GM19438 (cell line): ENCODE measurements around the gene RALGPS2.

Experiments used
- ATAC-seq: cut with Tn5 transposase; IDR thresholded peaks from one replicate; pipeline ENCODE4 v1.9.1; 2021; ENCODE audit warnings: low read depth; ENCODE audit not compliant: unreplicated experiment

Gene RALGPS2

GRCh38 chr1:178910023-178910422, 185.0 kb downstream of the RALGPS2 start:
- no peak for ATAC-seq

DNA sequence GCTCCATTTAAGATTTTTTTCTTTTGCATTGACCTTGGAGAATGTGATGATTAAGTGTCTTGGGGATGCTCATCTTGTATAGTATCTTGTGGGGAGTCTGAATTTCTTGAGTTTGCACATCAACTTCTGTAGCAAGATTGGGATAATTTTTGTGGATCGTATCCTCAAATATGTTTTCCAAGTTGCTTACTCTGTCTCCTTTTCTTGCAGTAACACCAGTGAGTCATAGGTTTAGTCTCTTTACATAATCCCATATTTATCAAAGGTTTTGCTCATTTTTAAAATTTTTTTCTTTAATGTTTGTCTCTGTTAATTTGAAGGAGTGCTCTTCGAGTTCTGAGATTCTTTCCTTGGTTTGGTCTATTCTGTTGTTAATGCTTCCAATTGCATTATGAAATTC, 187.6 kb downstream of the RALGPS2 start:
- no peak for ATAC-seq

DNA sequence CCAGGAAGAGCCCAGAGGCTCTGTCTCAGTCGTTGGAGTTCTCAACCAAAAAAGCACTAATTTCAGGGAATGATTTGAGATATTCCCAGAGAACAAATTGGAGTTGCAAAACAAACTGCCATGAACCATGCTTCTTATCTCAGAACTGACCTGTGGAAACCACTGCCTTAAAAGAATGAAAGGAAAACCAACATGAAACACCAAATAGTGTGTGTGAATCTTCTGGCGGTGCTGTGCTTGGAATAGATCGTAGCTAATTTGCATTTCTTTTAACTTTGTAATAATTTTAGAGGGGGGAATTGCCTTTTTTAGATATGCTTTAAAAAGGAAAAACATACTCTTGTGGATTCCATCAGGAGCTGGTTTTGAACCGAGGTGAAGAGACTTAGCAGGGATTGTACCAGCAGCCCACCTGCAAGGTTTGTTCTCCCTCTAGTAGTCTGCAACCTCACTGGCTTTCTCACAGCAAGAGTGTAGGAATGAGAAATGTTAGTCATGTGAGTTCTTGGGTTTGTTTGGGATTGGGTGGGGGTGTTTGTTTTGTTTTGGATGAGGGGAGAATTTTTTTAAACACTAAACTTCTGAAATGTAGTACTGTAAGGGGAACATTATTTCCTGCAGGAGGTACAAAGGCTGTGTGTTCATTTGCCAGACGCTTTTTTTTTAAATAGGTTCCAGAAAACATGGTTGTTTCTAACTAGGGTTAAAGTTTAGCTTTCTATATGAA, 191.6 kb downstream of the RALGPS2 start:
- ATAC-seq: no peak

GRCh38 chr1:178918308-178918707, 193.3 kb downstream of the RALGPS2 start:
- no peak for ATAC-seq

GRCh38 chr1:178918955-178919354, 193.9 kb downstream of the RALGPS2 start:
- ATAC-seq: no peak

- ATAC-seq: no peak
Observed at GRCh38 chr1:178919581-178919980, 194.5 kb downstream of the RALGPS2 start.

DNA sequence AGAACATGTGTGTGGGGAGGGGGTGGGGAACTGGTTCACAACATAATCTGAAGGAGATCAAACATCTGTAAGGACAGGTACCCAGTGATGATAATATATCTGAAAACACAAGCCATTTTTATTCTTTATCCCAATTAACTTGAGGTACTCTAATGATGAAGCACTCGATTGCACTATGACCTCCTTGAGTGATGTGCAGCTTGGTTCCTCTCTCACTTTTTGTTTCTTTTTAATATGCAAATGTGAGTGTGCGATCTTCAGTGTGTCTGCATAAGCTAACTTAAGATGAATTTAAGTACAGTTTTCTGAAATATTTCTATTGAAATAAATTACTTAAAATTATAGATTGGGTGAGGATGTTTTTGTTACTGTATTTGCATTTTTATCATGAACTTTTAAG, 196.5 kb downstream of the RALGPS2 start:
- no peak for ATAC-seq

DNA sequence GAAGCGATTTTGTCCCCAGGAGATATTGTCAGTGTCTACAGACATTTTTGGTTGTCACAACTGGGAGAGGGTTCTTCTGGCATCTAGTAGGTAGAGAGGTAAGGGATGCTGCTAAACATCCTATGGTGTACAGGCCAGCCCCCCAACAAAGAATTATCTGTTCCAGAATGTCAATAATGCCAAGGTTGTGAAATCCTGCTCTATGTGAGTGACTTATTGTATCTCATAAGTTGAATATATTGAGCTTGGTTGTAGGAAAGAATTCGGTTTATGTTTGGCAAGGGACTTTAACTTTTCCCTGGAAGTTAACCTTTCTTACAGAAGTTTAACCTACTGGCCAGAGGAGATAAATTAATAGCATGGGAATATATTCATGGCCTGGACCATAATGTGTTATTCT, 198.5 kb downstream of the RALGPS2 start:
- no peak for ATAC-seq

DNA sequence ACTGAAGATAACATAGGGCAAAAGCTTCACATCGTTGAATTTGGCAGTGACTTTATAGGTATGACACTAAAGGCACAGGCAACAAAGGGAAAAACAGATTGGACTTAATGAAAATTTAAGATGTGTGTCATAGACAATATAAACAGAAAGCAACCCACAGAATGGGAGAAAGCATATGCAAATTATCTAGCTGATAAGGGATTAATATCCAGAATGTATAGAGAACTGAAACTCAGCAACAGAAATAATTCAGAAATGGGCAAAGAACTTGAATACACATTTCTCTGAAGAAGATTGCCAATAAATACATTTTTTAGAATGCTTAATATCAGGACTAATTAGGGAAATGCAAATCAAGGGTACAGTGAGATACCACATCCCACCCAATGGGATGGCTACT, 201.0 kb downstream of the RALGPS2 start:
- ATAC-seq: no peak

DNA sequence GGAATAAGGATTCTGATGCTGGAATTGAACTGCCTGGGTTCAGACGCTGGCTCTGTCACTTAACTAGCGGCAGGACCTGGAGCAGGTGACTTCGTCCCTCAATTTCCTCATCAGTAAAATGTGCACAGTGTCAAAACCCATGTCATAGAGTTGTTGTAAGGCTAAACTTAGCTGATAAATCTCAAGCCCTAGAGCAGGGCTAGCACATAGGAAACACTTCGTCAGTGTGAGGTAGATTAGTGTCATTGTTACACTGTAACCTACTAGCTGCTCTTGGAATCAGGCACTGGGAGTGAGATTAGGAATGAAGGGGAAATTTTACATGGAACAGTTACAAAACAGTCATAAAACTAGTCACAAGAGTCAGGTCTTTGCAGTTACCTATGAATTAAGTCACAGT, 202.0 kb downstream of the RALGPS2 start:
- no peak for ATAC-seq

DNA sequence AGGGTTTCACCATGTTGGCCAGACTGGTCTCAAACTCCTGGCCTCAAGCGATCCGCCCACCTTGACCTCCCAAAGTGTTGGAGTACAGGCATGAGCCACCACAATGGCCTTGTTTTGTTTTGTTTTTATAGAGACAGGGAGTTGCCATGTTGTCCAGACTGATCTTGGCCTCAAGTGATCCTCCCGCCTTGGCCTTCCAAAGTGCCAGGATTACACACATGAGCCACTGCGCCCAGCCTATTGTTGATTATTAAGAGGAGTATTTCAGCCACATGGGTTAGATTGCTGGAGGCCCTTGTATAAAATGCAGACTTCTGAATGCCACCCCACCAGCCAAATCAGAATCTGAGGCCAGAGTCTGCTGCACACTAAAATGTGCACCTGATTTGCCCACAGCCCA, 203.0 kb downstream of the RALGPS2 start:
- ATAC-seq: no peak

- ATAC-seq: no peak
Observed at GRCh38 chr1:178928976-178929375, 203.9 kb downstream of the RALGPS2 start.

DNA sequence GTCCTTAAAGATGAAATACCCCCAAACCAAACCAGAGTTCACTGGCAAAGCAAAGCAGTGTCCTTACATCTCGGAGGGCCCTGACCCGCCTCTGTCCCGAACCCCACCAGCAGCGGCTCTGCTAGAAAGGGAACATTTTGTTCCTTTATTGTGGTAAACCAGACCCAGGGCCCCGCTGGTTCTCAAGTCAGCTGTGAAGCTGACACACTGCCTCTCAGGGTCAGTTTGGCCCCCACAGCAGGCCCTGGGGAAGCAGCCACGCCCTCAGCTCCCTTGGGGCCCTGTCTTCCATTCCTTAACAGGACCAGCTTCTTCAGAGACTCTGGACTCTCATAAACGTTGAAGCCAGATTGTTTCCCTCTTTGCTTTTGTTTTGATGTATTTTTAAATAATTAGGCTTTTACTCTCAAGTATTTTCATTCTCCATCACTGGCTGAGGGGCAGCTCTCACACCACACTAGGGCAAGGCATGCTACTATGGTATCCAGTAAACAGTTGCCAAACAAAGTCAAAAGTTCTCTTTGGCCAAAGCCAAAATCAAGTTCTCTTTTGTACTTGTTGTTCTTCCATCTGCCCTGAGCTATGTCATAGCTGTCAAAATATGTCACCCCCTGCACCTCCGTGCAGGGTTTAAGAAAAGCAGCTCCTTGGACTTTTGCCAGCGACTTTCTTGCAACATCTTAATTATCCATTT, 207.0 kb downstream of the RALGPS2 start:
- no peak for ATAC-seq

GRCh38 chr1:178932552-178932906, 207.5 kb downstream of the RALGPS2 start:
- ATAC-seq: no peak

GRCh38 chr1:178933105-178933561, 208.1 kb downstream of the RALGPS2 start:
- no peak for ATAC-seq

DNA sequence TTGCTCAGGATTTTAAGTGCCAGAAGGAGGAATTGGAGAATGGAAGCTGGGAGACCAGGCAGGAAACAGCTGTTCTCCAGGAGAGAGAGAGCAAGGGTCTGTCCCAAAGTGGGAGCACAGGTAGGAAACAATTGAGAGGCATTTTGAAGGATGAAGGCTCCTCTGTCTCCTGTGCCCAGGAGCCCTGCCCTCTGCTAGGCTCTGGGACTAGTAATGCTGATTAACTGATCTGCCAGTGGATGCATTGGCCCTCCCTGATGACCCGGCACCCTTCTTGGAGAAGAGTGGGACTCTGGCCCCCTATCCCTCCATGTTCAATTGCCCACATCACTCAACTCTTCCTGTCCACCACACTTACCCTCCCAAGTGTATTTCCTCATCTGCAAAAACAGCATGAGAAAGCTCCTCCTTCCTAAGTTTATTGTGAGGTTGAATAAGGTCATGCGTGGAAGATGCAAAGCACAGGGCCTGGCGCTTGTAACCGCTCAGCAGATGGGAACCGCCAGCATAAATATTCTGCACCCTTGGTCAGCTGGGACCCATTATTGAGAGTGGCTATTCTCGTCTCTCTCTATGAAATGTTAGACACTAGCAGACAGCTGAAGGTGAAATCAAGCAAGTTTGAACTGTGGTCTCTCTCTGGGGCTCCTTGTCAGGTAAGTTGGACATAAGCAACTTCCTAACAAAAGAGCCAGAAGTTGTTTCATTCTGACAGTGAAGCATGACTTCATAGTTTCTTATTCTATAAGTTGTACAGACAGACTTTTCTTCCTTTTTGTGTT, 208.9 kb downstream of the RALGPS2 start:
- ATAC-seq: no peak

GRCh38 chr1:178934546-178934945, 209.5 kb downstream of the RALGPS2 start:
- ATAC-seq: no peak

DNA sequence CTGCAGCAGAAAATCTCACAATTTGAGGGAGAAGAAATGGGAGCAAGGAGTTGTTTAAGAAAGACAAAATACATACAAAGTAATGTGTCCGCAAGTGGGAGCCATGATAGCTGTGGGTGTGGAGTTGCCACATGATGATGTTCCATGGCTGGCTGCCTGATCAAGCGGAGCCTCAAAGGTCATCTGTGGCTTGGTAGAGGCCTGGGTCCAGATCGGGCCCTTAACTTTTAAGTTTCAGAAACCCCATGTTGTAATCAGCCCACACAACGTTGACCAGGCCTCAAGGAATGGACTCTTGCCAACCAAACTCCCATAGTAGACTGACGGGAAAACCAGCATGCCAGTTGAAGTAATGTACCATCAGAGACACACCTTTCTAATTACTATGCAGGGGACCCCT, 210.6 kb downstream of the RALGPS2 start:
- ATAC-seq: no peak

DNA sequence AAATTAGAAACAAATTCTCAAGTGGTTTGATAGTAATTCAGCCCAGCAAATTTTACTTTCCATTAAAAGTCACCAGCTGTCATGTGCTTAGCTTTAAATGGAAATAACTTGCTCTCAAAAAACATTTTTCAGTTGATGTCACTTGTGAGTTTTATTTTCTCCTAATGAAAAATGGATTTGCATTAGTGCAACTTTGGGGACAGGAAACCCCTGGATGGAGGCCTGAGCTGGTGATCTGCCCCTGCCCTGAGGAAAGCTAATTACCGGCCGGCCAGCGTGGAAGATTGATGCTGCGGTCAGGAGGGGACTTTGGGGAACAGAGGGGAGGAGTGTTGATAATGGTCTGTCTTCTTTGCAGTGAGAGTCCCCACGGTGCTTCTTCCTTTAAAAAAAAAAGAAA, 212.7 kb downstream of the RALGPS2 start:
- ATAC-seq: no peak

DNA sequence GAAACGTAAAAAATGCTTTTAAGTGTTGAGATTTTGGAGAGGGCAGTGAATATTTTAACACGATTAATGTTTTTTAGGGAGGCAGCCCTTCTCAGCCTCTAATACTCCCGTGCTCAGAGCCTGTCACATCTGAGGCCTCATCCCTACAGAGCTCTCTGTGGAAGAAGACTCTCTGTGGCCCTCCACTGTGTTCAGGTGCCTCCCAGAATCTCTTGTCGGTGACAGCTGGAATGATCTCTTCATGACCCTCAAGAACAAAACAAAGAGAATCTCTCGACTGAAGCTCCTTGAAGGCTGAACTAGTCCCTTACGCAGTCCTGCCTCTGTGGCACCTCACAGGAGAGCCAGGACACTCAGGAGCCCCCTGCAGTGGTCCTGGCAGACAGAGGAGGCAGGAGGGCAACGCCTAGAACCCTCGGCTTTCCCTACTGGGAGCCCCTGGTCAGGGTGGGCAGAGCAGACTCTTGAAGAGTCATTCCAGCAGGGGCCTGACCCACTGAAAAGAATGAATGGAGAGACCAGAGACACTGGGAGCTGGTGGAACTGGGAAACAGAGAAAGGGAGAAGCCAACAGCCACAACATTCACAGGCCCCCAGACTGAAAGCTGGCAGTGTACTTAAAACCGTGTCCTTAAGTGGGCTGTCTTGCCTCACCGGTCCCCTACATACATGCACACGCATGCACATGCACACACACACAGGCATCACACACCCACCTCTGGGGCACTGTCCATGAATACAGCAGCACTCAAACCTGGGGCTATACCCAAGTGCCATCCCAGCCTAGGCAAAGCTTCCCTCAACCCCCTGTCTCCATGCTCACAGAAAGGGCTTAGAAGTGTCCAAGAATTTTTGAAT, 213.3 kb downstream of the RALGPS2 start:
- no peak for ATAC-seq

DNA sequence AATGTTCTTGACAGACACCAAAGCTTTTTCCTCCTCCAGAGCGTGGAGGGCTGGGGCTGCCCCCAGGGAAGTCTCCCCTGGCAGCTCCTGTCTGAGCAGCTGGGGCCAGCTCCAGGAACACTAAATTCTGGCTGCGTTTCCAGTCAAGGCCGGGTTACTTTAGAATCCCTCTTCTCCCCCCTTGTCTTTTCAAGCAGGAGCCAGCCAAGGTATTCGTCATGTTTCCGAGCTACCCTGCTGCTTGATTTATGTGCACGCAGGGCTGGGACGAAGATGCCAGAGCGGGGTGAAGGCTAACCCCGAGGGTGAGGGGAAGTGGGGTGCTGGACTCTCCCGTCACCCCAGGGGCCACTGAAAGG, 213.9 kb downstream of the RALGPS2 start:
- ATAC-seq: no peak
